GM18520 (cell line): ENCODE results near the gene NT5C1B.

Experiments used
- ATAC-seq: cut with Tn5 transposase; IDR thresholded peaks from one replicate; pipeline ENCODE4 v1.9.1; 2021; ENCODE audit not compliant: unreplicated experiment

NT5C1B gene

GRCh38 chr2:18518116-18519111, 71.0 kb downstream of the NT5C1B start:
- no peak for ATAC-seq

- no peak for ATAC-seq
Measured at GRCh38 chr2:18517386-18517785, 72.0 kb downstream of the NT5C1B start.

DNA sequence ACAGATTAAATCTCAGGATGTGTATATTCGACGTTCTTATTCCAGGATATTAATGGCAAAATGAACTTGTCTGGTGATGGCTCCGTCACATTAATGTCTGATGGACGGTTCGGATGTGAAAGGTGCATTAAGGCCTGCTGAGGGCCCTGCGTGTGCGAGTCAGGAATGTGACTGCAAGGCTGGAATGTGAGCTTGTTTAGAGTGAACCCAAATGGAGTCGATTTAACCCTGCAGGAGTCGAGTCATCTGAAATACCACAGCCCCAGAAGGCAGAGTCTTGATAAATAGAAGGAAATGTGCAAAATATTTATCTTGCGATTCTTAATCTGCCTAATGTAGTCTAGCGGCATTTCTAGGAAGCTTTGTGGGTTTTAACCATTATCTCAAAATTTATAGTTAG, 73.3 kb downstream of the NT5C1B start:
- ATAC-seq, result no peak

DNA sequence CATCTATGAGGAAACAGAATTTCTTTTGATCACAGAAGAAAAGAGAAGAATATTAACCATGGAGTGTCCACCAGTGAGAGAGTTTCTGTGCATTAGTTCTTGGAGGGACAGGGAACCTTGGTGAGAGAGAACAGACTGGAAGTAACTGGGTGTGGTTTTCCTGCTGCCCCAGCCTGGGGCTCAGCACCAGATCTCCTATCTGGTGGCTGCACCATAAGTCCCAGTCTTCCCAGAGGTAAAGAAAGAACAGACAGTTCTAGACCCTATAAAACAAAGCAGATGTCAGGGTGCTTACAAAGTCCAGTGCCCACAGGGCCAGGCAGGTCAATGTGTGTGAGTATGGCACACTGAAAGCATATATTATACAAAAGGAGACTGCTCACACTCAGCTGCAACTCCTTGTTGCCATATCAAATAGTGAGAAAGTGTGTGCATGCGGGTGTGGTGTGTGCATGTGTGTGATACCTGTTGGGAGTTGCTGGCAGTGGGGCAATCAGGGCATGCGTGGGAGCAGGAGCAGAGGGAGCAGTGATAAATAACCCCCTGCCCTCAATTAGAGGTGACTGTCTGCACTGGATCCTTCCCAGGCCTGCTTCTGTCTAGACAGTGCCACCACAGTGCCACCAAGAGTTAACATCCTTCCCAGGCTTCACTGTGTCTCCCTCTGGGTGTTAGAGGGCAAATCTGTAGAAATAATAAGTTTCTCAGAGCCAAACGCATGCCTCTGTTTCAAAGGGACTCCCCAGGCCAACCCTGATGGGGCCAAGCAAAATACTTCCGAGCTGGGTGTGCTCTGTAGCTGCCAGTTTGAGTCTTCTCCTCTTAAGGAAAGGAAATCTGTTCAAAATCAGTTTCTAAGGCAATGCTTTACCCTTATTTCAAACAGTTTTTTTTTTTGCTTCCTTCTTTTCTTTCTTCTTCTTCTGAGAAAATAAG, 74.6 kb downstream of the NT5C1B start:
- ATAC-seq, result no peak
